Sigmoid colon (tissue), 7 donors: ENCODE measurements around the gene TNIP3. TPM values are rescaled to one million over a fixed set of nuclear protein-coding genes. Genes with fewer than 3 reads are reported as not detected.

Source experiments
- DNase-seq: peaks from one replicate; pipeline ENCODE4 v3.0.0-alpha.2; 2019
- H3K27ac ChIP-seq, 4 donors: fragments of 200-600 bp; sonication (generic); one replicate each; pipeline ENCODE4 v1.5.1; 2016 to 2019; ENCODE audit warnings: mild to moderate bottlenecking in 1 of 4
- H3K27me3 ChIP-seq, 3 donors: fragments of 200-600 bp; sonication (generic); one replicate each; pipeline ENCODE4 v1.5.1; 2019; ENCODE audit warnings: mild to moderate bottlenecking in 1 of 3
- H3K36me3 ChIP-seq, 4 donors: fragments of 200-600 bp; sonication (generic); one replicate each; pipeline ENCODE4 v1.5.1; 2016 to 2019
- H3K4me1 ChIP-seq, 4 donors: fragments of 200-600 bp; sonication (generic); one replicate each; pipeline ENCODE4 v1.5.1; 2017 to 2019
- H3K4me3 ChIP-seq, 4 donors: fragments of 200-600 bp; sonication (generic); one replicate each; pipeline ENCODE4 v1.5.1; 2017 to 2019; ENCODE audit warnings: mild to moderate bottlenecking in 2 of 4, moderate library complexity in 1 of 4
- H3K9me3 ChIP-seq, 4 donors: fragments of 200-600 bp in 3 of 4; sonication (generic) in 3 of 4; one replicate each; pipeline versions ENCODE4 v1.5.1 to v1.6.1; 2013 to 2019
- CTCF ChIP-seq, 4 experiments: fragments of 450-650 bp in 3 of 4; fragments of 200-600 bp in 1 of 4; IDR thresholded peaks; one replicate each; pipeline ENCODE4 v1.5.1; 2016 to 2019; ENCODE audit warnings: antibody characterized with exemption in 4 of 4, mild to moderate bottlenecking in 3 of 4, moderate library complexity in 2 of 4
- EP300 ChIP-seq, 4 donors: sonication (generic); formaldehyde crosslinking; IDR thresholded peaks; one replicate each; pipeline ENCODE4 v1.6.1; 2017; ENCODE audit warnings: antibody characterized with exemption in 4 of 4
- POLR2A ChIP-seq, 2 donors: fragments of 450-650 bp; IDR thresholded peaks; one replicate each; pipeline ENCODE4 v1.6.1; 2016; ENCODE audit warnings: antibody characterized with exemption in 2 of 2, mild to moderate bottlenecking in 2 of 2, moderate library complexity in 2 of 2
- POLR2AphosphoS5 ChIP-seq, 4 donors: sonication (generic); formaldehyde crosslinking; IDR thresholded peaks; one replicate each; pipeline ENCODE4 v1.6.1; 2017; ENCODE audit warnings: antibody characterized with exemption in 4 of 4
- WGBS, 2 donors: extraction: QIAGEN DNeasy Blood & Tissue Kit; methylation state at CpG; one replicate each; pipeline ENCODE4 v1.1.7; 2013; 5-methylcytosine and 5-hydroxymethylcytosine counted together
- intact Hi-C: fragments of 100-400 bp; cut with DNase I; formaldehyde crosslinking; loops from one replicate; pipeline ENCODE4 v1.15.1; 2023
- polyA plus RNA-seq, 3 donors: library from polyadenylated mRNA; stranded (reverse); fragments of 200-250 nt; gene quantifications; one replicate each; pipeline ENCODE4 v1.2.3, GENCODE V29; 2013
- total RNA-seq, 4 donors: library from RNA; depleted of rRNA; stranded (reverse); fragments of >200 nt; gene quantifications; one replicate each; pipeline ENCODE4 v1.1.0, GENCODE V29; 2016
- donor health status: healthy with polysubstance abuse.
- donor health status: Bipolar disorder and iron deficiency.
- donor health status: healthy.

The TNIP3 gene
- total and polyA plus RNA-seq, 7 donors = 0.49 to 18.1 (median 3.0) TPM; not detected in 4

DNA sequence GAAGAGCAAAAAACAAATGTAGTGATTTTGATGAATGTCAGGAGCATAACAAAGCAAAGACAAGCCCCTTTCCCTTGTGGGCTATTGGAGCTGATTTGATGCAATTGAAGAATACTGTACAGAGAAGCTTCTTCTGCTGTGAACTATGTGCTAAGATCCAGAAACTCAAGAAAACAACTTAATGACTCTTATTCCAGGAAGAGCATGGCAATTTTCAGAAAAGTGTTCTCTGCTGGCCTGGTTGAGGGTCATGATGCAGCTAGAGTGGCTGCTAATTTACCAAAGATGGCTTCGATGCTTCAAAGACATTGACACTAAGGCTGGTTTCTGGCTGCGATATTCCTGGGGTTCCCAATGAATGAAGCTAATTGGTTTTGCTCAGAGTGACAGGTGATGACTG lies 45.8 kb downstream of the TNIP3 start:
- intact Hi-C loops = no loop called here
- Histone ChIP-seq H3K27me3 (no peaks in the 10 kb centered on the region), H3K36me3 (no peaks in the 10 kb centered on the region), H3K27ac (no peak overlapping the region), H3K9me3 (no peaks in the 10 kb centered on the region), H3K4me3 (no peak overlapping the region), H3K4me1 (no peaks in the 10 kb centered on the region)
- WGBS, 2 donors = 85 to 90% methylated on average over 2 of the region's 2 CpGs
- no peak for TF ChIP-seq EP300 (IDR thresholded peaks at IDR 0.05)
- no peak for TF ChIP-seq POLR2A (IDR thresholded peaks at IDR 0.05)
- no peak for TF ChIP-seq POLR2AphosphoS5 (IDR thresholded peaks at IDR 0.05)
- no peak for TF ChIP-seq CTCF (IDR thresholded peaks at IDR 0.05)
- DNase-seq = no peak

DNA sequence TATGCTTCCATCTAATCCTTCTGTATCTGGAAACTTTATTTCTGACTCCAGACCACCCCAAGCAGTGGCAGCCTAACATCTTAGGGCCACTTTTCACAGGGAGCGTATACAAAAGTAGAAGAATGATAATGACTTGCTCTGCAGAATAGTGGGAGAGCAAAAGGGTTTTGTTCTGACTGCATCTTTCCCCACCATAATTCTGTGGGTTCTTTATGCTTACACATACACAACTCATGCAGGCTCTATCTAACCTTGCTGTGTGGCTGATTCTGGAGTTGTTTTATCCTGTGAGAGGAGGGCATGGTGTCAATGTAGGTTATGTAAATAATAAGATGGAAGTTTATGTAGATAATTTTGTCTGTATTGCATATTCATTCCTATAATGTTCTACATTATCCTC lies 49.4 kb downstream of the TNIP3 start:
- H3K27me3 ChIP-seq = no peaks in the 10 kb centered on the region
- WGBS, 2 donors = 90 to 94% methylated on average over 1 of the region's 1 CpG
- no peak overlapping the region for H3K4me3 ChIP-seq
- intact Hi-C loops = no loop called here
- H3K9me3 ChIP-seq = no peaks in the 10 kb centered on the region
- no peaks in the 10 kb centered on the region for H3K4me1 ChIP-seq
- no peak for DNase-seq
- no peaks in the 10 kb centered on the region for H3K36me3 ChIP-seq
- no peak overlapping the region for H3K27ac ChIP-seq
- TF ChIP-seq POLR2A (IDR thresholded peaks at IDR 0.05) (no peak), POLR2AphosphoS5 (IDR thresholded peaks at IDR 0.05) (no peak), EP300 (IDR thresholded peaks at IDR 0.05) (no peak), CTCF (IDR thresholded peaks at IDR 0.05) (no peak)

- no peaks in the 10 kb centered on the region for H3K36me3 ChIP-seq
- TF ChIP-seq CTCF (IDR thresholded peaks at IDR 0.05) (peak in 1 of 4 experiments; percentile 38), POLR2A (IDR thresholded peaks at IDR 0.05) (no peak)
- intact Hi-C loops = no loop called here
- DNase-seq = no peak
- no peaks in the 10 kb centered on the region for H3K9me3 ChIP-seq
- H3K27ac ChIP-seq = no peak overlapping the region
- H3K4me3 ChIP-seq = no peak overlapping the region
- no peaks in the 10 kb centered on the region for H3K4me1 ChIP-seq
- H3K27me3 ChIP-seq = no peaks in the 10 kb centered on the region
Observed at GRCh38 chr4:121112530-121112929, 51.6 kb downstream of the TNIP3 start.

- H3K36me3 ChIP-seq = no peaks in the 10 kb centered on the region
- no peak overlapping the region for H3K4me3 ChIP-seq
- intact Hi-C loops = no loop called here
- H3K27ac ChIP-seq = no peak overlapping the region
- H3K4me1 ChIP-seq = no peaks in the 10 kb centered on the region
- DNase-seq = no peak
- TF ChIP-seq EP300 (IDR thresholded peaks at IDR 0.05) (no peak), POLR2AphosphoS5 (IDR thresholded peaks at IDR 0.05) (no peak), CTCF (IDR thresholded peaks at IDR 0.05) (no peak), POLR2A (IDR thresholded peaks at IDR 0.05) (no peak)
- H3K9me3 ChIP-seq = peaks cover 0 to 3% (median 0%) of the 10 kb centered on the region in 4 donors
- 87 to 91% methylated on average over 2 of the region's 2 CpGs for WGBS, 2 donors
- H3K27me3 ChIP-seq = no peaks in the 10 kb centered on the region
Observed at GRCh38 chr4:121108557-121108956, 55.6 kb downstream of the TNIP3 start.

GRCh38 chr4:121107507-121107906 lies 56.6 kb downstream of the TNIP3 start:
- DNase-seq = no peak
- Histone ChIP-seq H3K36me3 (no peaks in the 10 kb centered on the region), H3K27ac (no peak overlapping the region), H3K4me3 (no peak overlapping the region), H3K4me1 (no peaks in the 10 kb centered on the region), H3K27me3 (no peaks in the 10 kb centered on the region), H3K9me3 (peaks cover 0 to 3% (median 0%) of the 10 kb centered on the region in 4 donors)
- intact Hi-C loops = no loop called here
- TF ChIP-seq EP300 (IDR thresholded peaks at IDR 0.05) = no peak
- TF ChIP-seq POLR2AphosphoS5 (IDR thresholded peaks at IDR 0.05) = no peak
- no peak for TF ChIP-seq POLR2A (IDR thresholded peaks at IDR 0.05)
- TF ChIP-seq CTCF (IDR thresholded peaks at IDR 0.05) = no peak
- WGBS, 2 donors = 94 to 97% methylated on average over 4 of the region's 4 CpGs
